KMS-11 (cell line): ENCODE measurements around the gene GBE1.

ENCODE experiments used
- H2AFZ ChIP-seq: fragments of 200-600 bp; sonication (generic); 2 replicates; pipeline ENCODE4 v1.6.1; 2016; ENCODE audit warnings: antibody characterized with exemption, mixed run types, low read depth
- H3K27ac ChIP-seq: fragments of 200-600 bp; sonication (generic); 2 replicates; pipeline ENCODE4 v1.6.1; 2016; ENCODE audit warnings: mild to moderate bottlenecking, mixed run types
- H3K27me3 ChIP-seq: fragments of 200-600 bp; sonication (generic); 2 replicates; pipeline ENCODE4 v1.6.1; 2017; ENCODE audit warnings: mild to moderate bottlenecking, low read depth, mixed run types, moderate library complexity; ENCODE audit not compliant: insufficient read depth
- H3K36me3 ChIP-seq: fragments of 200-600 bp; sonication (generic); 2 replicates; pipeline ENCODE4 v1.6.1; 2017; ENCODE audit warnings: mild to moderate bottlenecking, mixed run types; ENCODE audit not compliant: insufficient read depth
- H3K4me1 ChIP-seq: fragments of 200-600 bp; sonication (generic); 2 replicates; pipeline ENCODE4 v1.6.1; 2016; ENCODE audit warnings: mild to moderate bottlenecking, low read depth, mixed run types; ENCODE audit not compliant: poor library complexity, severe bottlenecking
- H3K4me2 ChIP-seq: fragments of 200-600 bp; sonication (generic); 2 replicates; pipeline ENCODE4 v1.7.0; 2016; ENCODE audit warnings: mild to moderate bottlenecking, mixed run types
- H3K4me3 ChIP-seq: fragments of 200-600 bp; sonication (generic); IDR thresholded peaks from 2 replicates; pipeline ENCODE4 v1.6.1; 2017; ENCODE audit warnings: low read depth, low read length, mixed read lengths; ENCODE audit not compliant: insufficient read depth
- H3K79me2 ChIP-seq: fragments of 200-600 bp; sonication (generic); 2 replicates; pipeline ENCODE4 v1.6.1; 2016; ENCODE audit warnings: low read depth, mixed run types; ENCODE audit not compliant: insufficient read depth
- H3K9ac ChIP-seq: fragments of 200-600 bp; sonication (generic); 2 replicates; pipeline ENCODE4 v1.6.1; 2016; ENCODE audit warnings: mild to moderate bottlenecking, mixed run types
- H4K20me1 ChIP-seq: fragments of 200-600 bp; sonication (generic); 2 replicates; pipeline ENCODE4 v1.6.1; 2016; ENCODE audit warnings: mild to moderate bottlenecking, mixed run types; ENCODE audit not compliant: insufficient read depth
- TF ChIP-seq, protein P1 (sequence below): fragments of 200-600 bp; sonication (generic); conservative IDR thresholded peaks from 2 replicates; pipeline ENCODE4 v1.6.1; 2017; ENCODE audit warnings: low read depth, mild to moderate bottlenecking, antibody characterized with exemption, low read length, moderate library complexity, mixed read lengths

The GBE1 gene

DNA sequence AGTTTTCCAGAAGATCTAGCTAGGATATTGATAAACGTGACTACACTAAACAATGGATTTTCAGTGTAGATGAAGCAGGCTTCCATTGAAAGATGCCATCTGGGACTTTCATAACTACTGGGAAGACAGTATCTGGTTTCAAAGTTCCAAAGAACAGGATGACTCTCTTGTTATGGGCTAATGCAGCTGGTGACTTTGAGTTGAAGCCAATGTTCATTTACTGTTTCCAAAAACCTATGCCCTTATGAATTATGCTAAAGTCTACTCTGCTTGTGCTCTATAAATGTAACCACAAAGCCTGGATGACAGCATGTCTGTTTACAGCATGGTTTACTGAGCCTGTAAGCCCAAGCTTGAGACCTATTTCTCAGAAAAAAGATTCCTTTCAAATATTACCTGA, 245.4 kb downstream of the GBE1 start:
- Histone ChIP-seq H3K27ac (no peak overlapping the region), H3K4me1 (no peaks in the 10 kb centered on the region), H2AFZ (no peak overlapping the region), H3K4me2 (no peak overlapping the region), H3K4me3 (no peak overlapping the region), H3K27me3 (no peaks in the 10 kb centered on the region), H3K36me3 (no peaks in the 10 kb centered on the region), H3K9ac (no peak overlapping the region), H3K79me2 (no peaks in the 10 kb centered on the region), H4K20me1 (no peaks in the 10 kb centered on the region)
- TF ChIP-seq, protein P1, sequence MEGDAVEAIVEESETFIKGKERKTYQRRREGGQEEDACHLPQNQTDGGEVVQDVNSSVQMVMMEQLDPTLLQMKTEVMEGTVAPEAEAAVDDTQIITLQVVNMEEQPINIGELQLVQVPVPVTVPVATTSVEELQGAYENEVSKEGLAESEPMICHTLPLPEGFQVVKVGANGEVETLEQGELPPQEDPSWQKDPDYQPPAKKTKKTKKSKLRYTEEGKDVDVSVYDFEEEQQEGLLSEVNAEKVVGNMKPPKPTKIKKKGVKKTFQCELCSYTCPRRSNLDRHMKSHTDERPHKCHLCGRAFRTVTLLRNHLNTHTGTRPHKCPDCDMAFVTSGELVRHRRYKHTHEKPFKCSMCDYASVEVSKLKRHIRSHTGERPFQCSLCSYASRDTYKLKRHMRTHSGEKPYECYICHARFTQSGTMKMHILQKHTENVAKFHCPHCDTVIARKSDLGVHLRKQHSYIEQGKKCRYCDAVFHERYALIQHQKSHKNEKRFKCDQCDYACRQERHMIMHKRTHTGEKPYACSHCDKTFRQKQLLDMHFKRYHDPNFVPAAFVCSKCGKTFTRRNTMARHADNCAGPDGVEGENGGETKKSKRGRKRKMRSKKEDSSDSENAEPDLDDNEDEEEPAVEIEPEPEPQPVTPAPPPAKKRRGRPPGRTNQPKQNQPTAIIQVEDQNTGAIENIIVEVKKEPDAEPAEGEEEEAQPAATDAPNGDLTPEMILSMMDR = no peak

DNA sequence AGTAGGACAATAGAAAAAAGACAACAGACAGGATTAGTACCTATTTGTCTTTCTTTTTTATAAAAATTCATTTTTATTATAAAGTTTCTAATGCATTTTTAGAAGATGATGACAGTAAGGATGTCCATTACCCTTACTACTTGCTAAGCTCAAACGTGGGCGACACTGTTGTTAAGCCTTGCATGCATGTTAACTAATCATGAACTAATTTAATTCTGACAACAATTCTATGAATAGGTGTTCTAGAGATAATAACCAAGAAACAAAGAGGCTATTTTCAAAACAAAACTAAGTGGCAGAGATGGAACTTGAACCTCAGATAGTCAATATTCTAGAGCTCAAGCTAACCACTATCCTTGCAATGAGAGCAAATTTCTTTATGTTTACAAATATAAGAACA, 247.9 kb downstream of the GBE1 start:
- Histone ChIP-seq H3K4me1 (no peaks in the 10 kb centered on the region), H3K79me2 (no peaks in the 10 kb centered on the region), H3K36me3 (no peaks in the 10 kb centered on the region), H3K9ac (no peak overlapping the region), H2AFZ (no peak overlapping the region), H3K4me2 (no peak overlapping the region), H3K4me3 (no peak overlapping the region), H3K27ac (no peak overlapping the region), H4K20me1 (no peaks in the 10 kb centered on the region), H3K27me3 (no peaks in the 10 kb centered on the region)
- TF ChIP-seq, protein P1 = no peak

DNA sequence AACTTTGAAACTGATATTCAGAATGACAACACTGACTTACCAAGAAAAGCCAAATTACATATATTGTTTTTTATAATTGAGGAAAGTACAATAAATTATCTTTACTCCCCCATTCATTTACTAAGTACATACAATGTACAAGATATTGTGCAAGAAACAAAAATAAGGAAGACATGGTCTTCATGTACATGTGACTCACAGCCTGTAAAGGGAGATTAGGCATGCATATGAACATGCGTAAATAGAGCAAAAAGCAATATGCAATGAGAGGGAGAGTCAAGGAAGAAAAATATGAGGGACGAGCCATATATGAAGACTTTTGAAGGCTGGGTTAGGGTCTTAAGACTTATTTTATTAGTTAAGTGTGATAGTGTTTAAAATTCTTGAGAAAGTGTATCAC, 258.4 kb downstream of the GBE1 start:
- Histone ChIP-seq H3K4me3 (no peak overlapping the region), H3K36me3 (no peaks in the 10 kb centered on the region), H3K4me2 (no peak overlapping the region), H3K79me2 (no peaks in the 10 kb centered on the region), H2AFZ (no peak overlapping the region), H3K27ac (no peak overlapping the region), H3K9ac (no peak overlapping the region), H4K20me1 (no peaks in the 10 kb centered on the region), H3K4me1 (no peaks in the 10 kb centered on the region), H3K27me3 (no peaks in the 10 kb centered on the region)
- TF ChIP-seq, protein P1 = no peak

DNA sequence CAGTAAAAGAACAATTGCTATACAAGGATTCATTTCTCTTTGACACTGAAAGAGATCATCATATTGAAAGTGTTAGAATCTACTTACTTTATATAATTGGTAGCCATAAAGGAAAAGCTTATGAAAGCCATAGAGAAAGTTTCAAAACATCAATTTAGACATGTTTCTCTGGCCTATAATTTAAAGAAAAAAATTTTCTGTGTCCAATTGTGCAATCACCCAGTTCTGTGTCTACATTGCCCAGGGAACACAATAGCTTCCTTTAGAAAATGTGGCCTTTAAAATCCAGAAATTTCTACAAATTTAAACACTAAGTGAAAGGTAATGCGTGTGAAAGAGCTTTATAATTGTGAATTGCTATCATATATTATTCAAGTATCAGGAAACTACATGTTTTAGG, 259.2 kb downstream of the GBE1 start:
- H3K79me2 ChIP-seq = no peaks in the 10 kb centered on the region
- H3K4me3 ChIP-seq = no peak overlapping the region
- H3K4me1 ChIP-seq = no peaks in the 10 kb centered on the region
- no peaks in the 10 kb centered on the region for H4K20me1 ChIP-seq
- H2AFZ ChIP-seq = no peak overlapping the region
- H3K27me3 ChIP-seq = no peaks in the 10 kb centered on the region
- H3K36me3 ChIP-seq = no peaks in the 10 kb centered on the region
- H3K9ac ChIP-seq = no peak overlapping the region
- TF ChIP-seq, protein P1 = no peak
- H3K4me2 ChIP-seq = no peak overlapping the region
- no peak overlapping the region for H3K27ac ChIP-seq

DNA sequence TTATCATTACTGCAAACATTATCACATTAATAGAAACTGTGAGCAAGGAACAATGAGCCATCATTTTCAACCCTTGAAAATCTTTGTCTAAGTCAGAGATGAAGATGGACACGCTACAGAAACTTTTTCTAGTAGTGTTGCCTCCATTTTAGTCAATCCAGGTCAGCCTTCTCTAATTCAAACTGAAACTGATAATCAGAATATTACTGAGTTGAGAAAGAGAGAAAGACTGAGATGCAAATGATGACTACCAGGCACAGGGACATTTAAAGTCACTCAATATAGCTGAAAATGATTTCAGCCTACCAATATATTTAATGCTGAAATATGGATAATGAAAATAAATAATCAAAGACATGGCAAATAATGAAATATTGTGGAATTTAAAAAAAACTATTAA, 261.4 kb downstream of the GBE1 start:
- Histone ChIP-seq H3K79me2 (no peaks in the 10 kb centered on the region), H3K4me3 (no peak overlapping the region), H3K4me2 (no peak overlapping the region), H3K27me3 (no peaks in the 10 kb centered on the region), H3K27ac (no peak overlapping the region), H3K4me1 (no peaks in the 10 kb centered on the region), H3K9ac (no peak overlapping the region), H3K36me3 (no peaks in the 10 kb centered on the region), H2AFZ (no peak overlapping the region), H4K20me1 (no peaks in the 10 kb centered on the region)
- TF ChIP-seq, protein P1 = no peak
